C4-2B (cell line): ENCODE results near the gene DNAAF8.
A peak's percentile ranks its signal among the peaks of the same experiment; 100 is the strongest.

Experiments
- H3K27ac ChIP-seq: fragments of 450-650 bp; 2 replicates; pipeline ENCODE4 v1.5.1; 2017
- CTCF ChIP-seq: fragments of 450-650 bp; conservative IDR thresholded peaks from 2 replicates; pipeline ENCODE4 v1.5.1; 2017; ENCODE audit warnings: mild to moderate bottlenecking
- ZFX ChIP-seq: fragments of 450-650 bp; IDR thresholded peaks from 2 replicates; pipeline ENCODE4 v1.6.1; 2017

The DNAAF8 gene

DNA sequence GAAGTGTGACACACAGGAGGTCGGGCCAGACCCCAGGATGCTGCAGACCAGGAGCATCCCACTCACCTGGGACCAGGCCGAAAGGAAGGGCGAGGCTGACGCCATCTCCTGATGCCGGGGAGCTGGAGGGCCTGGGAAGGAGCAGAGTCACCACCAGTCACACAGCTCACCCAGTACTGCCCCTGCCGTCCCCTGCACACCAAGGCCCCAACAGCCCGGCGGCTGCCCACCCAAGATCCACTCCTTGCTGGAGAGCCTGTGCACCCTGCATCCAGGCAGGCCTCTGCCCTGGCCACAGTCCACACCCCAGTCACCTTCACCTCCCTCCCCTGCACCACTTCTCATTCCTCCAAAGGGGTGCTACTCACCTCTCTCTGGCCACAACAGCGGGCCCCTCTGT is 27.9 kb downstream of the DNAAF8 start:
- no peak for TF ChIP-seq CTCF
- TF ChIP-seq ZFX: no peak
- H3K27ac ChIP-seq: no peak overlapping the region

DNA sequence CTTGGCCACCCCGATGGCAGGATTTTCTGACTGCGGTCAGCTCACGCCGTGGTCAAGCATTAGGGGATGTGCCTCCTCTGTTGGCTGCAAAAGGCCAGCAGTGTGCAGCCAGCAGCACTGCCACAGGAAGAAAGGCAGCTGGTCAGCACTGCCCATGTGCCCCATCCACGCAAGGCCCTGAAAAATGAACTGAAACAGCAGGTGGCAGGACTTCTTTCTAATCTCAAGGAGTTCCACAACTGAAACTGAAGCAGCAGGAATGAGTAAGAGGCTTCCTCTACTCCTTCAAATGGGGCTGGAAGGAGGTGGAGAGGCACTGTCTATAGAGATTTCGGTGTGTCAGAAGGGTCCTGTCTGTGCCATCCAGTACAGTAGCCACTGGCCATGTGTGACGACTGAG is 29.5 kb downstream of the DNAAF8 start:
- no peak overlapping the region for H3K27ac ChIP-seq
- TF ChIP-seq CTCF: no peak
- no peak for TF ChIP-seq ZFX

DNA sequence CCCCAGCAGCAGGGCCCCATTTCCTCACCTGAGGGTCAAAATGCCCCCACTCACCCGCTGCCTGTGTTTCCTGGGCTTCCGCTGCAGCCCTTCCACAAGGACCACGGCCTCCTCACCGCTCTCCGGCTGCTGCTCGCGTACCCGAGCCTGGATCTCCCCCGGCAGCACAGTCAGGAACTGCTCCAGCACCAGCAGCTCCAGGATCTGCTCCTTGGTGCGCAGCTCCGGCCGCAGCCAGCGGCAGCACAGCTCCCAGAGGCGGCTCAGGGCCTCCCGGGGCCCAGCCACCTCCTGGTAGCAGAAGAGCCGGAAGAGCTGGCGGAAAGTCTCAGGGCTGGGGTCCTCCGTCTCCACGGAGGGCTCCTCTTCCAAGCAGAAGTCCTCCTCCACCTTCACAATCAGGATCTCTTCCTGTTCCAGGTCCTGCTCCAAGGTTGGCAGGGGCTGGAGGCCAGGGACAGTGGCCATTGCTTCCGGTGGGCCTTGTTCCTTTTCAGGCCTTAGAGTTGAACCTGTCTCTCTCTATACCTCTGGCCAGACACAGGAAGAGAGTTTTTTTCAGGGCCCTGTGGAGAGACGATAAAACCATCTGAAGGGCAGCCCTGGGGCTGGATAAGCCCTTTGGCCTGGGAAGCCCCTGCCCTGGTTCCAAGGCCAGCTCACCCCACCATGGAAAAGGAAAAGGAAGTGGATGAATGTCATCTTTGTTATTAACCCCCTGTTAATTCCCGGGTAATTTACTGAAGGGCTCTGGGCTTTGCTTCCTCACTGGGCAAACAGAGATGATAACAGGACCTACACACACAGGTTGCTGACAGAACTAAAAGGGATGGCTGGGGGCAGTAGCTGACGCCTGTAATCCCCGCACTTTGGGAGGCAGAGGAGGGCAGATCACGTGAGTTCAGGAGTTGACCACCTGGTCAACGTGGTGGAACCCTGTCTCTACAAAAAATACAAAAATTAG is 31.5 kb downstream of the DNAAF8 start:
- TF ChIP-seq CTCF (no peak), ZFX (no peak)
- peak overlapping the region; percentile 91 for H3K27ac ChIP-seq

DNA sequence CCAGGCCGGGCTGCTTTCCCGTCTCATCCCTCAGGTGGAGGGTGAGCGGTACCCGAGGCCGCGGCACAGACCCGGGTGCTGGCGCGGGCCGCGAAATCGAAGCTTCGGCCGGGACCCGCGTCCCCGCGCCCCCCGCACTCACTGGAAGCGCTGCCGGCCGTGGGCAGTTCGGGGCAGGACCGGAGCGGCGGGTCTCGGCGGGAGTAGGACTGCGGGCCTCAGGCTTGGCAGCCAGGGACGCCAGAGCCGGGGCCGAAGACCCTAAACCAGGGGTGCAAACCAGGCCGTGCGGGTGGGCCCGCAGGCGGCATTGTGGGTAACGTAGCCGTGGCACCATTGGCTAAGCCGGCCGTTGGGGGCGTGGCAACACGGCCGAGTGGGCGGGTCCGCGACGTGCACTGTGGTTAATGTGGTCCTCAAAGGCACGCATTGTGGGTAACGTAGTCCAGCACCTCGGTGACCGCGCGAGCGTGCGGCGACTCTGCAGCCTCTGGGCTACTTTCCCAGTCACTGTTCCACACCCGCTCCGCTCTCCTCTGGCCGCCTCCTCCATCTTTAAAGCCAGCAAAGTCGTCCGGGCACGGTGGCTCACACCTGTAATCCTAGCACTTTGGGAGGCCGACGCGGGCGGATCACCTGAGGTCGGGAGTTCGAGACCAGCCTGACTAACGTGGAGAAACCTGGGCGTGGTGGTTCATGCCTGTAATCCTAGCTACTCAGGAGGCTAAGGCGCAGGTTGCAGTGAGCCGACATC is 32.7 kb downstream of the DNAAF8 start, which contains the start of gene ZNF500:
Gene ZNF500 (minus strand): TSS at position 288 of the 754 bp plus-strand sequence. CDS start 1,184 bp downstream, outside the sequence.
- TF ChIP-seq ZFX: peak; percentile 92; the same call in 1 of the 2 replicates
- TF ChIP-seq CTCF: no peak
- H3K27ac ChIP-seq: peak within 1 kb of the TSS; percentile 91

GRCh38 chr16:4767872-4768548 is 33.7 kb downstream of the DNAAF8 start:
- peak overlapping the region; percentile 74 for H3K27ac ChIP-seq

More at GRCh38 chr16:4767872-4768548, 33.7 kb downstream of the DNAAF8 start:
- TF ChIP-seq ZFX (no peak), CTCF (no peak)
